Spleen (tissue), 7 donors: ENCODE data around the gene DHCR7.

Source experiments
- CTCF ChIP-seq, 11 experiments: fragments of 200-600 bp in 7 of 11; fragments of 450-650 bp in 4 of 11; sonication (generic) in 4 of 11; IDR thresholded peaks in 8 of 11; conservative IDR thresholded peaks in 3 of 11; 1 replicate in 7 of 11; 2 replicates in 4 of 11; pipeline versions ENCODE4 v1.4.0 to v1.8.0; 2016 to 2021; ENCODE audit warnings: antibody characterized with exemption in 11 of 11, inconsistent platforms in 4 of 11, mild to moderate bottlenecking in 1 of 11
- POLR2AphosphoS5 ChIP-seq, 3 donors: sonication (generic); formaldehyde crosslinking; IDR thresholded peaks; one replicate each; pipeline ENCODE4 v1.5.1; 2017; ENCODE audit warnings: antibody characterized with exemption in 3 of 3
- donor health status: DM: no; HTN: no; CAD: no; lungs with moderate emphysema.
- donor health status: DM: no; HTN: no; CAD: no.
- donor health status: DM: no; HTN: no; CAD: no.

GRCh38 chr11:71482746-71483364, 34.7 kb upstream of the DHCR7 start:
- TF ChIP-seq CTCF (IDR thresholded peaks at IDR 0.05 in 8 of 11, conservative IDR thresholded peaks at IDR 0.05 in 3 of 11): no peak
- no peak for TF ChIP-seq POLR2AphosphoS5 (IDR thresholded peaks at IDR 0.05)
